Brain microvascular endothelial cell (primary cell): ENCODE data around the gene TATDN2.
A peak's percentile ranks its signal among the peaks of the same experiment; 100 is the strongest.

Experiments used
- DNase-seq: peaks from one replicate; pipeline ENCODE4 v3.0.0-alpha.2; 2020
- H3K27ac ChIP-seq: fragments of 250-450 bp; sonication (Bioruptor Pico); 2 replicates; pipeline ENCODE4 v1.5.1; 2020; ENCODE audit warnings: mild to moderate bottlenecking, moderate library complexity
- H3K27me3 ChIP-seq: fragments of 250-450 bp; sonication (Bioruptor Pico); replicated peaks from 2 replicates; pipeline ENCODE4 v1.5.1; 2020; ENCODE audit warnings: mild to moderate bottlenecking
- H3K36me3 ChIP-seq: fragments of 250-450 bp; sonication (Bioruptor Pico); replicated peaks from 2 replicates; pipeline ENCODE4 v1.5.1; 2020; ENCODE audit warnings: mild to moderate bottlenecking
- H3K4me3 ChIP-seq: 2 replicates; pipeline ENCODE4 v1.5.1; 2011; ENCODE audit warnings: low read depth, mild to moderate bottlenecking, control low read depth, low read length, moderate library complexity
- in situ Hi-C: cut with HindIII; loops from 2 replicates; pipeline ENCODE4 v1.10.0; 2017; ENCODE audit warnings: low sequenced_read_pairs, low pct_ligation_motif_present
- TF ChIP-seq, protein P1 (sequence below): IDR thresholded peaks from 2 replicates; pipeline ENCODE4 v1.5.1; 2011; ENCODE audit warnings: low read depth, mild to moderate bottlenecking, moderate library complexity, low read length, control low read depth, inconsistent platforms; ENCODE audit errors: missing control alignments

TATDN2 gene

GRCh38 chr3:10319804-10320203 lies 71.5 kb downstream of the TATDN2 start:
- TF ChIP-seq, protein P1, sequence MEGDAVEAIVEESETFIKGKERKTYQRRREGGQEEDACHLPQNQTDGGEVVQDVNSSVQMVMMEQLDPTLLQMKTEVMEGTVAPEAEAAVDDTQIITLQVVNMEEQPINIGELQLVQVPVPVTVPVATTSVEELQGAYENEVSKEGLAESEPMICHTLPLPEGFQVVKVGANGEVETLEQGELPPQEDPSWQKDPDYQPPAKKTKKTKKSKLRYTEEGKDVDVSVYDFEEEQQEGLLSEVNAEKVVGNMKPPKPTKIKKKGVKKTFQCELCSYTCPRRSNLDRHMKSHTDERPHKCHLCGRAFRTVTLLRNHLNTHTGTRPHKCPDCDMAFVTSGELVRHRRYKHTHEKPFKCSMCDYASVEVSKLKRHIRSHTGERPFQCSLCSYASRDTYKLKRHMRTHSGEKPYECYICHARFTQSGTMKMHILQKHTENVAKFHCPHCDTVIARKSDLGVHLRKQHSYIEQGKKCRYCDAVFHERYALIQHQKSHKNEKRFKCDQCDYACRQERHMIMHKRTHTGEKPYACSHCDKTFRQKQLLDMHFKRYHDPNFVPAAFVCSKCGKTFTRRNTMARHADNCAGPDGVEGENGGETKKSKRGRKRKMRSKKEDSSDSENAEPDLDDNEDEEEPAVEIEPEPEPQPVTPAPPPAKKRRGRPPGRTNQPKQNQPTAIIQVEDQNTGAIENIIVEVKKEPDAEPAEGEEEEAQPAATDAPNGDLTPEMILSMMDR = no peak
- in situ Hi-C loops = no loop called here
- Histone ChIP-seq H3K27me3 (no peaks in the 10 kb centered on the region), H3K27ac (peak overlapping the region; percentile 99), H3K36me3 (peaks cover 46% of the 10 kb centered on the region), H3K4me3 (peak overlapping the region; percentile 99)
- DNase-seq = no peak

- DNase-seq = no peak
- peak overlapping the region; percentile 99 for H3K4me3 ChIP-seq
- no peaks in the 10 kb centered on the region for H3K27me3 ChIP-seq
- H3K36me3 ChIP-seq = peaks cover 43% of the 10 kb centered on the region
- peak overlapping the region; percentile 99 for H3K27ac ChIP-seq
- in situ Hi-C loops = no loop called here
- TF ChIP-seq, protein P1 = no peak
Observed at GRCh38 chr3:10320320-10320677, 72.0 kb downstream of the TATDN2 start.

GRCh38 chr3:10321630-10322351 lies 73.5 kb downstream of the TATDN2 start:
- TF ChIP-seq, protein P1 = no peak
- peaks cover 6% of the 10 kb centered on the region for H3K27me3 ChIP-seq
- peaks cover 29% of the 10 kb centered on the region for H3K36me3 ChIP-seq
- no peak overlapping the region for H3K27ac ChIP-seq
- H3K4me3 ChIP-seq = no peak overlapping the region
- DNase-seq = no peak
- in situ Hi-C loops = no loop called here

GRCh38 chr3:10322352-10322710 lies 74.1 kb downstream of the TATDN2 start:
- DNase-seq = no peak
- Histone ChIP-seq H3K27ac (no peak overlapping the region), H3K27me3 (peaks cover 6% of the 10 kb centered on the region), H3K4me3 (no peak overlapping the region), H3K36me3 (peaks cover 24% of the 10 kb centered on the region)
- in situ Hi-C loops = no loop called here
- TF ChIP-seq, protein P1 = peak; percentile 48

DNA sequence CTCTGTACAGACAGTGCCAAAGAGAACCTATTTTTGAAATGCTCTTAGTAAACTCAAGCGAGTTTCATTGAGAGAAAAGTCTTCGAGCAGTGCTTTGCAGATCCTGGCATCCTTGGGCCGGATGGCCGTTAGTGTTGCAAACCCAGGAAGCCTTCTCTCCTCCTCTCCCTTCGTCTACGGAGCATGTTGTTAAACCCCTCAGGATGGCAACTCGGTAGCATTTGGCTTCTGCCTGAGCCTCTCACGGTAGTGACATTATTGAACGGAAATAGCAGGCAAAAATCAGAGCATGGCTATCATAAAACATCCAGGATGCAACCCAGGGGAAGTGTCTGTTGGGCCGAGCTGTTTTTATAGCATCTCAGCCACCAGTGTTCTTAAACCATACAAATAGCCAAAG lies 79.3 kb downstream of the TATDN2 start:
- Histone ChIP-seq H3K4me3 (no peak overlapping the region), H3K27ac (no peak overlapping the region), H3K27me3 (peaks cover 40% of the 10 kb centered on the region), H3K36me3 (no peaks in the 10 kb centered on the region)
- TF ChIP-seq, protein P1 = no peak
- DNase-seq = no peak
- in situ Hi-C loops = no loop called here
